C4-2B (cell line): Measurements from ENCODE around the gene TFEB.

ENCODE experiments used
- H3K27ac ChIP-seq: fragments of 450-650 bp; 2 replicates; pipeline ENCODE4 v1.5.1; 2017
- ZFX ChIP-seq: fragments of 450-650 bp; IDR thresholded peaks from 2 replicates; pipeline ENCODE4 v1.6.1; 2017
- TF ChIP-seq, protein P1 (sequence below): fragments of 450-650 bp; conservative IDR thresholded peaks from 2 replicates; pipeline ENCODE4 v1.5.1; 2017; ENCODE audit warnings: mild to moderate bottlenecking

The TFEB gene

GRCh38 chr6:41650120-41650519 lies 85.3 kb downstream of the TFEB start:
- TF ChIP-seq, protein P1, sequence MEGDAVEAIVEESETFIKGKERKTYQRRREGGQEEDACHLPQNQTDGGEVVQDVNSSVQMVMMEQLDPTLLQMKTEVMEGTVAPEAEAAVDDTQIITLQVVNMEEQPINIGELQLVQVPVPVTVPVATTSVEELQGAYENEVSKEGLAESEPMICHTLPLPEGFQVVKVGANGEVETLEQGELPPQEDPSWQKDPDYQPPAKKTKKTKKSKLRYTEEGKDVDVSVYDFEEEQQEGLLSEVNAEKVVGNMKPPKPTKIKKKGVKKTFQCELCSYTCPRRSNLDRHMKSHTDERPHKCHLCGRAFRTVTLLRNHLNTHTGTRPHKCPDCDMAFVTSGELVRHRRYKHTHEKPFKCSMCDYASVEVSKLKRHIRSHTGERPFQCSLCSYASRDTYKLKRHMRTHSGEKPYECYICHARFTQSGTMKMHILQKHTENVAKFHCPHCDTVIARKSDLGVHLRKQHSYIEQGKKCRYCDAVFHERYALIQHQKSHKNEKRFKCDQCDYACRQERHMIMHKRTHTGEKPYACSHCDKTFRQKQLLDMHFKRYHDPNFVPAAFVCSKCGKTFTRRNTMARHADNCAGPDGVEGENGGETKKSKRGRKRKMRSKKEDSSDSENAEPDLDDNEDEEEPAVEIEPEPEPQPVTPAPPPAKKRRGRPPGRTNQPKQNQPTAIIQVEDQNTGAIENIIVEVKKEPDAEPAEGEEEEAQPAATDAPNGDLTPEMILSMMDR: no peak
- no peak for TF ChIP-seq ZFX
- H3K27ac ChIP-seq: no peak overlapping the region

GRCh38 chr6:41649596-41649995 lies 85.8 kb downstream of the TFEB start:
- H3K27ac ChIP-seq: no peak overlapping the region
- TF ChIP-seq, protein P1: no peak
- no peak for TF ChIP-seq ZFX

- no peak overlapping the region for H3K27ac ChIP-seq
- no peak for TF ChIP-seq ZFX
- TF ChIP-seq, protein P1: no peak
These were observed 86.5 kb downstream of the TFEB start for GRCh38 chr6:41648921-41649320.

- H3K27ac ChIP-seq: no peak overlapping the region
- TF ChIP-seq, protein P1: no peak
- TF ChIP-seq ZFX: no peak
These were observed 87.3 kb downstream of the TFEB start for GRCh38 chr6:41648070-41648585.

- no peak overlapping the region for H3K27ac ChIP-seq
- TF ChIP-seq ZFX: no peak
These were observed 88.3 kb downstream of the TFEB start for GRCh38 chr6:41647061-41647511.

DNA sequence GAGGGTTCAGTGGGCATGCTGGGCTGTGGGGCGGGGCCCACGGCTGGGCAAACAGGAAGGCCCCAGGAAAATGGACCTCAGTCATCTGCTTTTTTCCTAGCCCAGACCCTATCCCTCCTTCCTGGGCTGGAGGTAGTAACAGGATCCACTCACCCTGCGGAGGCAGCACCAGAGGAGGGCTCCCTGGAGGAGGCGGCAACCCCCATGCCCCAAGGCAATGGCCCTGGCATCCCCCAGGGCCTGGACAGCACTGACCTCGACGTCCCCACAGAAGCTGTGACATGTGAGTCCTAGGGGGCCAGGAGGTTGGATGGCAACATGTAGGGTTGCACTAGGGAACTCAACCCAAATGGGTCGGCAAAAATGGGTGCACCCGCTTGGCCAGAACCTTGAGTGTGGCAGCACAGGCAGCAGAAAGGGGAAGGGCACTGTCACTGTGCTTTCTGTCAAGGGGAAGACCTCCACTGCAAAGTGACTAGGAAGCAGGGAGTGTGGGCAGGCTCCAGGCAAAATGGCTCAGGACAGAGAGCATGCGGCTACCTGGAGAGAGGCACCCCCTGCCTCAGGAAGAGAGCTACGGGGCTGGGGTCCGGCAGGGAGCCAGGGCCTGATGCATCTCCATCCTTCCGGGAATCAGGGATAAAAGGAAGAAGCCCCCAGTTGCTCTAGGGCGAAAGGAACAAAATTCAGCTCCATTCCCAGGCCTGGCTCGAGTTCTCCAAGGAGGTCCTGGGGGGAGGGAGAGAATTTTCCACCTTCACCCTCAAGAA lies 89.2 kb downstream of the TFEB start:
- TF ChIP-seq, protein P1: no peak
- TF ChIP-seq ZFX: no peak
- H3K27ac ChIP-seq: no peak overlapping the region

GRCh38 chr6:41645007-41645618 lies 90.3 kb downstream of the TFEB start:
- no peak for TF ChIP-seq ZFX
- TF ChIP-seq, protein P1: no peak
- H3K27ac ChIP-seq: no peak overlapping the region
